Peyer's patch (tissue), 4 donors: ENCODE results near the gene MRPL46.

Experiments used
- CTCF ChIP-seq, 6 experiments: fragments of 450-650 bp in 4 of 6; fragments of 200-600 bp in 2 of 6; sonication (generic) in 1 of 6; IDR thresholded peaks; one replicate each; pipeline ENCODE4 v1.5.1; 2017 to 2019; ENCODE audit warnings: antibody characterized with exemption in 6 of 6, mild to moderate bottlenecking in 3 of 6, moderate library complexity in 1 of 6
- POLR2A ChIP-seq, 2 donors: fragments of 450-650 bp; IDR thresholded peaks; one replicate each; pipeline ENCODE4 v1.5.1; 2017; ENCODE audit warnings: antibody characterized with exemption in 2 of 2, mild to moderate bottlenecking in 2 of 2, moderate library complexity in 2 of 2

- no peak for TF ChIP-seq CTCF (IDR thresholded peaks at IDR 0.05)
- TF ChIP-seq POLR2A (IDR thresholded peaks at IDR 0.05) = no peak
Observed at GRCh38 chr15:88487178-88487795, 20.1 kb upstream of the MRPL46 start.
